Erythroblast (primary cell): ENCODE data around the gene PEX10.

Source experiments
- DNase-seq, 2 experiments: peaks; one replicate each; lab custom pipeline; 2025; lab: John Stamatoyannopoulos, UW
- GATA1 ChIP-seq: IDR thresholded peaks from 2 replicates; pipeline ENCODE4 v1.6.1; 2011; ENCODE audit warnings: low read depth, mild to moderate bottlenecking, control low read depth, low read length, moderate library complexity
- POLR2A ChIP-seq: IDR thresholded peaks from 2 replicates; pipeline ENCODE4 v1.6.1; 2011; ENCODE audit warnings: mild to moderate bottlenecking, low read length

Gene PEX10

DNA sequence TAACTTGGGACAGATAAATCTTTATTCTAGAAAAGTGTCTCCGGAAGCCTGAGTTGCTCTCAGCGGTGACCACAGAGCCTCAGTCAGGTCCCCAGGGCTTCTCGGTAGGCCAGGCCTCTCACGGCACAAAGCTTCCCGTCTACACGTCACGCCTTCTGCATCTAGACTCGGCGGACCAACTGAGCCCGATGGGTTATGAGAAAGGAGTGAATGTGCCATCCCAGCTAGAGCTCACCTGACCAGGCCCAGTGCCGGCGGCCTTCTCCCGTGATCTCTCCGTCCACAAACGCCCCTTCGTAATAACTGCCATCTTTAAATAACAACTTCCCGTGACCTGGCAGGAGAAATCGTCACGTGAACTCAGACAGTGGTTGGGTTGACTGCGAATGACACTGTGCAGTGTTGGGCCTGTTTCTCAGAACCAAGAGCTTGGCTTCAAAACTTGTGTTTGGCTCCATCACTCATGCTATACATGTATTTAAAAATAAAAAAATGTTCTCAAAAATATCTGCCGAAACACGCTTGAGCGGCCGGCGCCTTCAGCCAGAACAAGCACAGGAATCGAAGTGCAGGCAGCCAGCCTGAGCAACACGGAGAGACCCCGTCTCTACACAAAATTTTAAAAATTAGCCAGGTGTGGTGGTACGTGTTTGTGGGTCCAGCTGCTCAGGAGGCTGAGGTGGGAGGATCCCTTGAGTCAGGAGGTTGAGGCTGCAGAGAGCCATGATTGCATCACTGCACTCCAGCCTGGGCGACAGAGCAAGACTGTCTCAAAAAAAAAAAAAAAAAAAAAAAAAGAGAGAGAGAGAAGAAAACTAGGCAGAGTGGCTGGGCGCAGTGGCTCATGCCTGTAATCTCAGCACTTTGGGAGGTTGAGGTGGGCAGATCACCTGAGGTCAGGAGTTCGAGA, 24.1 kb downstream of the PEX10 start:
- TF ChIP-seq POLR2A (no peak), GATA1 (no peak)
- DNase-seq = no peak

DNA sequence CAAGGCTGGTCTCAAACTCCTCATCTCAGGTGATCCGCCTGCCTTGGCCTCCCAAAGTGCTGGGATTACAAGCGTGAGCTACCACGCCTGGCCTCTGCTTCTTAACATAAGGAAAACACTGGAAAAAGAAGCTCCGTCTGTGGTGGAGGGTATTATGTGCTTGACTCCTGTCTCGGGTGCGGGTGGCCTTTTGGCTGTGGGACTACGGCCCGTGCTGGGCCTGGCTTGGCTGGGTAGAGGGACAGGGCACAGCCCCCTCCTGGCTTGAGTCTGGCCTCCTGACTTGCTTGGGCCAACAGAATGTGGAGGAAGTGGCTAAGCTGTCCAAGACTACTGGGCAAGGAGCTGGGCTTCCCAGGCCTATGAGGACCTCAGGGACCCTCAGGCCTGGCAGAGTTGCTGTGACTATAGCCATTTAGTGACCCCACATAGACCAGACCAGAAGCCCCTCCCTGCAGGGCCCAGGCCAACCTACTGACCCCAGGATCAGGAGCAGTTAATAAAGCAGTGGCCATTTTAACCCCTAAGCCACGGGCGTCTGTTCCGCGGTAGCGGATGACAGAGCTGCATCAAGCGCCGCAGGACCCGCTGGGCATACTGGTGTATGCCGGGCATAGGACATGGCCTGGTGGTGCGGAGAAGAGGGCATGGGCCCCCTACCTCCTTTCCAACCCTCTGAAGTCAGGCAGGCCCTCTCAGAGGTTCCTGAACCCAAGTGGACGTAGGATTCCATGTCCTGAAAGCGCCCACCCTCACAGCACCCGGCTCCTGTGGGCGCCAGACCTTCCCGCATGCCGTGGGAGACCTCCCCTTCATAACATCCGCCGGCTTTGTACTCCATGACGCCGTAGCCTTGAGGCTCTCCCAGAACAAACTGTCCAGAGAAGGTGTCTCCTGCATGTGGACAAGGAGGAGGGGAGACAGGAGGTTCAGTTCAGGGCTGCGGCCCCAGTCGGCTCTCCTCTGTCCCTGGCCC, 25.4 kb downstream of the PEX10 start:
- TF ChIP-seq GATA1 = no peak
- TF ChIP-seq POLR2A = no peak
- DNase-seq = no peak

DNA sequence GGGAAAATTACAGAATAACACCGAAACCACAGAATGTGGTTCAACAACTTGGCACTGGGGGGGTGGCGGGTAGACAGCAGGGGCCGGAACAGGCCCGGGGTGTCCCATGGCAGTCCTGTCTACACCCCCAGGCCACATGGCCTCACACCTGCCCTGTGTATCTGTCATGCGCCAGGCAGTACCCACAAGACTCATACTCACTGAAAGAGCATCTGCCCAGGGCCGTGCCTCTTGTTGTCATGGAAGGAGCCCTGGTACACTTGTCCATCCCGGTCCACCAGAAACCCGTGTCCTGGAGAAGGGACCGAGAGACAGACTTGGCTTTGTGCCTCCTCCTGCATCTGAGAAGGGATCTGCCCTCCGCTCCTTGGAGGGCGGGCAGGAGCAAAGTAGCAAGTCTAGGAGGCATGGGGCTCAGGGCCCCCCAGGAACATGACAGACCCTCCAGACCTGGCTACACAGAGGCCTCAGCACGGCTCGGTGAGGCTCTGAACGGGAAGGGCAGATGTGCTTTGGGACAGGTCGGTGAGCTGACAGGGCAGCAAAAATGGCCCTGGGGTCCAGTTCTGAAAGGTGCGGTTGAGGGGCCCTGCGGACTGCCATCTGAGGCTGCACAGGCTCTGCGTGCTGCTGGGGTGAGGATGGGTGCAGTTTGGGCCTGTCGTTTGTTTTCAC, 26.6 kb downstream of the PEX10 start:
- TF ChIP-seq GATA1 (no peak), POLR2A (no peak)
- DNase-seq = no peak

DNA sequence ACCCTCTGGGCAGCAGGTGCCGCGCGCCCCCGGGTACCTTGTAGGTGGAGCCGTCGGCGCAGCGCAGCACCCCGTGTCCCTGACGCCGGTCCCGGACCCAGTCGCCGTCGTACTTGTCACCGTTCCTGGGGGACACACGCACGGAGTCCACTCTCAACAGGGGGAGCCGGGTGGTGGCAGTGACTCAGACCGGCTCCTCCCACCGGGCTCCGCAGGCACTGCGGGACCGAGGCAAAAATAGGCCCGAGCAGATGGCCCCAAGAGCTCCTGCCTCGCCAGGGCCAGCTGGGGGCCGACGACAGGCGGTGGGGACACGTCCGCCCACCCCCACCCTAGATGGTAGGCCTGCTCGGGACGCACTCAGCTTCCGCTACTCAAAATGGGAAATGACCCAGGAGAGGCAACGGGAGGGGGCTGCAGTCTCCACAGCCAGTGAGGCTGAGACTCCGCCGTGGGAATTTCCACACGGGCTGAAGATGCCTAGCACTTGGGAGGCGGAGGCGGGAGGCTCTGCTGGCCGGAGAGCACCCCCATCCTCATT, 27.4 kb downstream of the PEX10 start:
- TF ChIP-seq POLR2A = no peak
- no peak for TF ChIP-seq GATA1
- DNase-seq = no peak

DNA sequence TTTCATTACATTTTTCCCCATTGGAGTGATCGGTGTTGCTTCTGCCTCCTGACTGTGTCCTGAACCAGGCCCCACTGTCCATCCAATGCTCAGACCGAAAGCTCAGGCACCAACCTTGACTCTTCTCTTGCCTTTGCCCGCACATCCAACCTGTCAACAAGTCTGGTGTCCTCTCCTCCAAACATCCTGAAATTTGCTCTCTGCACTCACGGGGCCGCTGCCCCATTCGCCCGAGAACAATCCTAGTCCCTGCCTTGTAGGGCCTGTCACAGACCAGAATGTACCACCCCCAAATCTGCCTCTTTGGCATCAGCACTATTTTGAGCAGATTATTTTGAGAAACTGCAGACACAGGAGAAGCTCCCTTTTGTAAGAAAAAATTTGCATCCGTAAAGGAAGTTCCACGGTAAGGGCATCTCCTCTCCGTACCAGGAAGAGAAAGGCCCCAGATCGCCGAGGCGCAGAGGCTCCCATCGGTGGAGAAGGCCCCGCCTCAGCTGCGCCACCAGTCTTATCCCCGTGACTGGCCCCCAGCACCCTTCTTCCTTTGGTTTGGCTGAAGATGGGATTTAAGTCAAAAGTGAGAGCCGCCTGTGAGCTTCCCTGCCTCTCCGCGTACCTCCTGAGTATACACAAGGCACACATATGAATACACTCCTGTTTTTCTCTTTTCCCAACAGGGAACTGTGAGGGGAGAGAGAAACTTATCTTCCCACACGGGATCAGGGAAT, 28.1 kb downstream of the PEX10 start:
- no peak for TF ChIP-seq GATA1
- no peak for TF ChIP-seq POLR2A

DNA sequence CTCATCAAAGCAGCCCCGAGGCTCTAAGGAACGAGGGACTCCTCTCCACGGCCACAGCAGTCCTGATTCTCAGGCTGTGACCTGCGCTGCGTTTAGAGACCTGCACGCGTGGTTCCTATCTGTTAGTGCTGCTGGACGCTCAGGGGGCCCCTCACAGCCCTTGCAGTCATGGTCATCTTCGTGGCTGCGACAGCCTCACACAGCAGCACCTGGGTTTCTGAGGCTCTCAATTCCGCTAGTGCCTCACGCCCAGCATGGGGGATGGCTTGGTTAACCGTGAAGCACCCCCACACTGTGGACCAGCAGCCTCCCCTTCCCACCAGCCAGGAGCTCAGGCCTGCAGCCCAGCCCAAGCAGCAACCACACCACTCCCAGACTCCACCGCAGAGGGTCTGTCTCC, 28.8 kb downstream of the PEX10 start:
- TF ChIP-seq GATA1 (no peak), POLR2A (no peak)
- DNase-seq = no peak

More for the DNA sequence above, 28.1 kb downstream of the PEX10 start:
- DNase-seq = no peak

DNA sequence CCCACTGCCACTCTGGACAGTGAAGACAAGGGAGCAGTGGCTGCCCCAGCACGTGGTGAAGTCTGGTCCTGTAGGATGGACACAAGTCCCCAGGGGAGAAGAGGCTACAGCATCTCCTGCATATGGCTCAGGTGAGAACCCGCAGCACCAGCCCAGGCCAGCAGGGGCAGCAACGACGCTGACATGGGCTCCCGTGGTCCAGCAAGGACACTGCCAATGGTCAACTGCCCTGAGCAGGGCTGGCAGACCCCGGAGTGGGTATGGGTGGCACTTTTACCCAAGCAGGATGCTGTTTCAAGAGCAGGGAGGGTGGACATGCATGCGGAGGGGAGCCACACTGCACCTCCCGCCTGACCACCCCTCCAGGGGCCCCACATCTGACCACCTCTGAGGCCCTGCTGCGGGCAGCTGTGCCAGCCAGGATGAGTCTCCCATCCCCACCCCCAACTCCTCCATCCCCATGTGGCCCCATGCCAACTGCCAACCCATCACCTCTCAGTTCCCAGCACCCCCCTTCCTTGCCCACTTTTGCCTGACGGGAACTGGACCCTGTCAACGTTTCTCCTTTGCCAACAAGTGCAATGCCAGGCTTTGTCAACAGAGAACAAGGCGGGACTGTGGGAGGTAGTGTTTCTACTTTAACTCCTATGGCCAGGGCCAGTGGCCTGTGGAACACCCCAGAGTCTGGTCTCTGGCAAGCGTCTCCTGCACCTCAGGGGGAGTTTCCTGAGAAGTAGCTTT, 29.6 kb downstream of the PEX10 start:
- no peak for TF ChIP-seq POLR2A
- TF ChIP-seq GATA1 = no peak
- peak; percentile 30 to 50 for DNase-seq

DNA sequence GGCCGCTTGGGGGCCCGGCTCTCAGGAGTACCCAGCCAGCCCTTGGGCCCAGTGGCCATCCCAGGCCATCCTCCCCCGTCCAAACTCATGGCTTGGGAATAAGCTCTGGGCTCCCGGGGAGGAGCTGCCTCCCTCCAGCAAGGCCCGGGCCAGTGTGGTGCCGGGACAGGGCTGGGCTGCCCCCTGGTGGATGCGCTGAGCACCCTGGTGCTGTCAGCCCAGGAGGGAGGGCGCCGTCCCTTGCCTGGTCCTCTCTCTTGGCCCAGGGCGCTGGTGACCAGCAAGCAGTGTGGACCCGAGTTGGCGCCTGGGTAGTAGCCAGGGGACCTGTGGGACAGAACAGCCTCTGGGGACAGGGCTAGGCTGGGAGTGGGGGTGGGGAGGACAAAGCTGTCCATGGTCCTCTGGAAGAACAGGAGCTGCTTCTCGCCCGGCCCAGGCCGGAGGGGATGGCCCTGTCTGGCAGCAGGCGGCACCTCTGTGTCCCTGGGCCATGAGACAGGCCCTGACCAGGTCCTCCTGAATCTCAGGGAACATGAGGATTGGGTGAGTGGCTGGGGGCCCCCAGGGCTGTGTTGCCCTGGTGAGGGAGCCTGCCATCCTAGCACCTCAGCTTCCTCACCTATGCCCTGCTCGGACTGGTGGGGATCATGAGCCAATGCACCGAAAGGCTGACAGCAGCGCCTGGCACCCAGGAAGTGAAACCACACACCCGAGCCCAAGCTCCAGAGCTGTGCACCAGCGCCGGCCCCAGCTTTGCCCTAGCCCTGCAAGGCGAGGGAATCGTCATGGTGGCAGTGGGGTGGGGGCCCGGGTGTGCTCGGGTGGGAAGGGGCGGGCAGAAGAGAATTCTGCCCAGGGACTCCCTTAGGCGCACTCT, 30.4 kb downstream of the PEX10 start:
- DNase-seq = peak; percentile 69 to 85
- TF ChIP-seq GATA1 (no peak), POLR2A (no peak)

DNA sequence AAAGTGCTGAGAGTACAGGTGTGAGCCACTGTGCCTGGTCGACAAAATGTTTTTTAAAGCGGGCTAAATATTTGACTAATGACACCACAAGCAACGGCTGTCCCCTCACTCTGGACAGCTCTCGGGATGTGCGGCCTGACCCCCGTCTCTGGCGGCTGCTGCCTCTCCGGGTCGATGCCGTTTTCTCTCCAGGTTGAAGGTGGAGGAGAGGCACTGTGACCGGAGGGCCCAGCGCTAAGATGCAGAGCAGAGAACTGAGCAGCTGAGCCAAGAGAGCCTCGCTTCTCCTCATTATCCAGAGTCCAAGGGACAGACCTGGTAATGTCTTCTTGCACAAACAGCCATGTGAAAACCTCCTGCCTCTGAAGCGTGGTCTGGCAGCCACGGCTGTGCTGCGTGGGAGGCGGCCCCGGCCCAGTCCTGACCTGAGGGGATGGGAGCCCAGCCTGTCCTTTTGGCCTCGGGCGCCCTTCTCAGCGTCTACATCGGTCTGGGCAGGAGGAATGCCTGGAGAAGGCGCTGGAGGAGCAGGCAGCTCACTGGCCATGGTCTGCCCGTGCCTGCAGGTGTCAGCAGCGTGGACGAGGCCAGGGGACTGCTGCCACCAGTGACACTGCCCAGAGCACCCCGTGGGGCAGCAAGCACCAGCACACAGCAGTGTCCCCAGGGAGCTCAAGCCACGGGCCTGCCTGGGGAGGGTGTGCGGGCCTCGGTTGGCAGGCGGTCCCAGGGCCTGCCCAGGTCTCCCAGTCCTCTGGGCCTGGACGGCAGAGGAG, 31.4 kb downstream of the PEX10 start:
- TF ChIP-seq POLR2A (no peak), GATA1 (no peak)
- no peak for DNase-seq

DNA sequence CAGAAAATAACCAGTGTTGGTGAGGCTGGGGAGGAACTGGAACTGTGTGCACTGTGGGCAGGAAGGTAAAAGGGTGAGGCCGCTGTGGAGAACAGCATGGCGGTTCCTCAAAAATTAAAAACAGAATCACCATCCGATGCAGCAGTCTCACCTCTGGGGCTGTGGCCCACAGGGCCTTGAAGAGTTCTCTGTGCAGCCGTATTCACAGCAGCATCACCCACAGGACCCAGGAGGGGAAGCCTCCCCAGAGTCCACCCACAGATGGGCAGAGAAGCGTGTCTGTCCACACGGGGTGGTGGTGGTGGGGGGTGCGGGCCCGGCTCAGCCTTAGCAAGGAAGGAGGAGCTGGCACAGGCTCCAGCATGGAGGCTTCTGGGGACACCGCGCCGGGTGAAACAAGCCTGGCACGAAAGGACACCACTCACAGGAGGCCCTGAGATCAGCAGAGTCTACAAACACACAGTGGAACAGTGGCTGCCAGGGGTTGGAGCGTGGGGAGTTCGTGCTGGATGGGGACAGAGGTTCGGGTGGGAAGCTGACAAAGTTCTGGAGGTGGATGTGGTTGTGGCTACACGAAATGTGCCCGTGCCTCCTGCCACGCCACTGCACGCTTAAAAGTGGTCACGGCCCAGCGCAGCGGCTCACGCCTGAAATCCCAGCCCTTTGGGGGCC, 32.5 kb downstream of the PEX10 start:
- TF ChIP-seq GATA1 = no peak
- TF ChIP-seq POLR2A = no peak
- no peak for DNase-seq
